IPS DF 4.7 (cell line): ENCODE results near the gene ELP4.

Experiments used
- DNase-seq: peaks from one replicate; pipeline ENCODE4 v3.0.0-alpha.2; 2013; ENCODE audit warnings: low spot score; ENCODE audit errors: extremely low read depth

ELP4 gene

GRCh38 chr11:31798554-31799434 lies 289.2 kb downstream of the ELP4 start:
- DNase-seq: no peak

- DNase-seq: no peak
These were observed 290.1 kb downstream of the ELP4 start for GRCh38 chr11:31799435-31800397.

- no peak for DNase-seq
These were observed 291.1 kb downstream of the ELP4 start for GRCh38 chr11:31800398-31801265.

- no peak for DNase-seq
These were observed 291.7 kb downstream of the ELP4 start for GRCh38 chr11:31801298-31801702.

GRCh38 chr11:31802000-31802551 lies 292.5 kb downstream of the ELP4 start:
- DNase-seq: no peak

GRCh38 chr11:31802609-31802989 lies 293.0 kb downstream of the ELP4 start:
- DNase-seq: no peak

- DNase-seq: no peak
These were observed 293.6 kb downstream of the ELP4 start for GRCh38 chr11:31802990-31803812.

- DNase-seq: no peak
These were observed 294.3 kb downstream of the ELP4 start for GRCh38 chr11:31803813-31804311.

- DNase-seq: no peak
These were observed 294.9 kb downstream of the ELP4 start for GRCh38 chr11:31804312-31805036.

GRCh38 chr11:31805037-31805628 lies 295.6 kb downstream of the ELP4 start:
- DNase-seq: no peak

- no peak for DNase-seq
These were observed 296.1 kb downstream of the ELP4 start for GRCh38 chr11:31805629-31806185.

- no peak for DNase-seq
These were observed 296.8 kb downstream of the ELP4 start for GRCh38 chr11:31806186-31806927.

GRCh38 chr11:31806928-31807798 lies 297.6 kb downstream of the ELP4 start:
- no peak for DNase-seq

- no peak for DNase-seq
These were observed 298.5 kb downstream of the ELP4 start for GRCh38 chr11:31807799-31808667.

- no peak for DNase-seq
These were observed 299.4 kb downstream of the ELP4 start for GRCh38 chr11:31808721-31809540.
